HG03565 (cell line): ENCODE results near the gene OXNAD1.
A peak's percentile ranks its signal among the peaks of the same experiment; 100 is the strongest.

ENCODE experiments used
- ATAC-seq: cut with Tn5 transposase; IDR thresholded peaks from one replicate; pipeline ENCODE4 v1.9.1; 2021; ENCODE audit warnings: mild to moderate bottlenecking, moderate library complexity; ENCODE audit not compliant: unreplicated experiment

Gene OXNAD1

DNA sequence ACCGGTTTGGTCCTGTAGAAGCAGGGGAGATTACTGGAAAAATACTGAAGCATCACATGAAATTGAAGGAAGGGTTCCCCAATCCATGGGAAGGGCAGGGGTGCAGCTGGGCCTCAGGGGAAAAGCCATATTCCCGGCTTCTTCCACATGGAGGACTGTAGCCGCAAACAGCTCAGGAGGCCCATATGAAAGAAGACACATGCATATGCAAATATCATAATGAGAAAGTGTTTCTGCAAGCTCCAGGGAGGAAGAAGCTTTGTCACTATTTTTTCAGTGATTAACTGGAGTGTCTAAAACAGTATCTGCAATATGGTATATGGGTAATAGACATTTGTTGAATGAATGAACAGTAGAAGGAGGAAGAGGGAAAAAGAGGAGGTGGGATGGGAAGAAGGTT is 19.4 kb upstream of the OXNAD1 start:
- ATAC-seq: no peak

DNA sequence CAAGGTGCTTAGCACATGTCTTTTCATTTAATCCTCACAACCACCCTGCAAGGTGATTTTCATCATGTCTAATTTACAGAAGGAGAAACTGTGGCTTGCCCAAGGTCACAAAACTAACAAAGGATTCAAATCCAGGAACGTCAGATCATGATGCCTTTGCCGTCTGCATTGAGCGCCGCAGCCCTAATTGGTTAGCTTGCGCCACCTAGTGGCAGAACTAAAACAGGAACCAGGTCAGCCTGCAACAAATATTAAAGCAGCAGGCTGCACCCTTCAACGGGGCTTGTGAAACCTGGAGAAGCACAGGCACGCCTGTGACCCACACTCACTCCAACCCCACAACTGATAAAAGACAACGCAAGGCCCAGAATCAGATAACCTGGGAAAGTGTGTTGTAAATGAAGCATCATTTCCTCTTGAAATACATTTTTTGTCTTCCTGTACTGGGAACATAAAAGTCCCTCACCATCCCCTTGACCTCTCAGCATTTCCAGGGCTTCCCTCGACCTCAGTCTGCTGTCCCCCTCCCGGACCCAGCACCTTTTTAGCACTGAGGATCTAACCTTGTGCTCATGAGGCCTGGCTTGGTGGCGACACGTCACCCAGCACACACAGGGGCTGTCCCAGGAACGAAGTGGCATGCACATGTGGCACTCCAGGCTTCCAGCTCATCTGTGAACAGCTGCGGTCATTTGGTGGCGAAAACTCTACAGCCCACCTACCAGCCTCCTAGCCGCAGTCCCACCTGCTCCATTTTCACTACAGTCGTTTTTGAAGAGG is 17.5 kb upstream of the OXNAD1 start:
- ATAC-seq: peak; percentile 84

DNA sequence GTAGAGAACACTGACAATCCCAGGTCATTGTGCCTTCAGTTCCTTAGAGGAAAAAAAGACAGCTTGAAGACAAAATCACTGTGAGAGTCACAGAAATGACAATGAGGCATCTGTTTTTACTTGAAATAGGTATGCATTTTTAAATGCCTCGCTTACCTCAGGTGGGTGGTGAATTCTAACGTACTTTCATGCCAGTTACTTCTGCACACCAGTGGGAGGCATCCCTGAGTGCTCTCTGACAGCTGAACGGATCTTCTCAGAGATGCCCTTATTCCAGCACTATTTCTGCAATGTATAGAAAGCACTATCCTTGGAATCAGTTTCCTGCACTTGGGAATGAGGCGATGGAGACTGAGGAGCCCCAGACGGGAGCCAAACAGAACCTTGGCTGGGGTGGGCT is 16.5 kb upstream of the OXNAD1 start:
- no peak for ATAC-seq

DNA sequence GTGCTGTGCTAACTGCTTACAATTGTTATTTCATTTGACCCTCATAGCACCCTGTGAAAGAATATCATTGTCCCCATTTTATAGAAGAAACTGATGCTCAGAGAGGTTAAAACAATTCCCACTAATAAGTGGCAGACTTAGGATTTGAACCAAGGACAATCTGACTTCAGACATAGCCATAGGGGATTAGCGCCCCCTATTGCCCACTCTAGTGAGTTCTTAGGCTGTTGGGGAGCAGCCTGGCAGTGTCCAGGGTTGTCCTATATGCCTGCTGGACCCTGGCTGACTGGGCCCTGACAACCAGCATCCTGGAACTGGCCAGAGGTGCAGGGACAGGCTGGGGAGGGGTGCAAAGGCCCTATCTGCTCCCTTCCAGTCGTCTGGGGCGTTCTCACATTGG is 15.7 kb upstream of the OXNAD1 start:
- no peak for ATAC-seq

DNA sequence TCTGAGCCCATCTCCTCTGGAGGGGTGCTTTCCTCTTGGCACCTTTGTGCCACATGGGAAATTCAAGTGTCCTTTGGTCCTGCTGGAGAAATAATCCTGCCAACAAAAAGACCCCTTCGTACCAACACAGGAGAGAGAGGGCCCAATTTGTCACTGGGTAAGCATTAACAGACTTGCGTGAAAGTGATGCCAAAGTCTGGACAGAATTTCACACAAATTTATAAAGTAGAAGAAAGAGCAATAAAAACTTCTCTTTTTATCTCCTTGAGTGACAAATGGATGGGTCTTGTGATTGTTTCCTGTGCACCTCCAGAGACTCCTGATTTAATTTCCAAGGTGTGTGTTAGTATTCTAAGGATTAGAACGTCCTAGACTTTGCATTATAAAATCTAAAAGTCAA is 15.1 kb upstream of the OXNAD1 start:
- ATAC-seq: no peak

DNA sequence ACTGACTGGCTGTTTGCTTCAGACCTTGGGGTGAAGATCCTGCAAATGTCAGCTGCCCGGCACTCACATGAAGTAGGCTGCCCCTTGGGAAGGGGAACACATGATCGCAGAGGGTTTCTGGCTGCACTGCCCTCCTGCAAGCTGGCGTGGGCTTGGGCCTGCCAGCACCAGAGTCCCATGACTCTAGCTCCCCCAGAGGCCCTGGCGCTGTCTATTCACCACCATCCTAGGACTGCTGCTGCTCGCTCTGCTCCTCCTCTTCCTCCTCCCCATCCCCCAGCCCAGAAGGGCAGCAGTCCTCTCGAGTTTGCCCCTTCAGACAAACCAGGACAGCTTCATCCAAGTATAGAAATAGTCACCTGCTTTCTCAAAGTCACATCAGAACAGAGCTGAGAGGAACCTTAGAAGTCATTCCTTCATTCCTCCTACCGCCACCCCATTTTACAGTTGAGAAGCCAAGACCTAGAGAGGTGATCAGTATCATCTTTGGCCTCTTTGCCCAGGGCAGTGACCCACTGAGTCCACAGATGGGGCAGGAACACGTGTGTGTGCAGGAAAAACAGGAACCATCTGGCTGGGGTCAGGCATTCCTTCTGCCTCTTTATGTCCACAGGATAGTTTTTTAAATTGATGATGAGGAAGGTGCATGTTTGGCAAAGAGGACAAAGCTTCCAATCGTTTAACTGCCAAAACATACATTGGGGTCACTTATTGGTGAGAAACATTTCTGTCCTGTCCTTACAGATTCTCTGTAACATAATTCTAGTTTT is 13.5 kb upstream of the OXNAD1 start:
- no peak for ATAC-seq

DNA sequence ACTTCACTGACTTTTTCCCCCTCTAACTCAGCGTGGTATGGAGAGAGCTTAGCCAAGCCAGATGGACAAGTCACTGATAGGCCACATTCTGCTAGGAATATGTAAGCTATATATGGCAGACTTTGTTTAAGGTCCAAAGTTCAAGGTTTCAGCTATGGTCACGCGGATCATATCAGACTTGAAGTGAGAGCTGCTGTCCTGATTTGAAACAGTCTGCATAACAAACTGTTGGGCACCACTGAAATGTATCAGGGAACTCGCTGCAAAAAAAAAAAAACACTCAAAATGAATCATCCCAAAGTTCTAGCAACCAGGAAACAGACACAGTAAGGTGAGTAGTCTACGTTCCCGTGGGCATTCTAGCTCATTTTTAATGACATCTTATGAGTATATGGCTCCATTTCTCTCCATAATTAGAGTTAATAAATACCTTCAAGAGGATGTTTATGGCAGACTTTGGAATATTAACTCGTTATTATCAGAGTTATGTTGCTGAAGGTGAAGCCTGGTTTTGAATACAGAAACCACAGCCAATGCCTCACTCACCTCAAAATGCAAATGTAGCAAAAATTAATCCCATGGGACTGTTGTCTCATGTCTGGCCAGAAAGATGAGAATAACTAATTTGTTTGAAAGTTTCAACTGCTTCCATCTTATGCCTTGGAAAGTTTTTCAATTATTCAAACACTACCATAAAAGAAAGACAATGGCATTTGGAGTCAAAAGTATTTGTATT is 12.6 kb upstream of the OXNAD1 start:
- ATAC-seq: no peak

DNA sequence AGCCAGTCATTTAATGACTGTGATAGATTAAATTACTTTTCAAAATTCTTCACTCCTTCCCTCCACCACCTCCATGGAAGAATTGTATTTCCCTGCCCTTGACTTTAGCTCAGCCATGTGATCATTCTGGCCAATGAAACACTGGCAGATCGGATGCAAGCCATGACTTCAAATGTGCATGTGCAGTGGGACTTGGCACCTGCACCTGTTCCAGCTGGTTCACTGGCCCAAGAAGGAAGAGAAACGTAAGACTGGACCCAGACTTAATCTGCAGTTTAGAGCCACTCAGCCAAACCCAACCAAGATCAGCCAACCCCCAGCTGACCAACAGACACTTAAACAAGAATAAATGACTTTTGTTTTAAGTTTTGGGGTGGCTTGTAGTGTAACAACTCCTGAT is 12.0 kb upstream of the OXNAD1 start:
- ATAC-seq: no peak

DNA sequence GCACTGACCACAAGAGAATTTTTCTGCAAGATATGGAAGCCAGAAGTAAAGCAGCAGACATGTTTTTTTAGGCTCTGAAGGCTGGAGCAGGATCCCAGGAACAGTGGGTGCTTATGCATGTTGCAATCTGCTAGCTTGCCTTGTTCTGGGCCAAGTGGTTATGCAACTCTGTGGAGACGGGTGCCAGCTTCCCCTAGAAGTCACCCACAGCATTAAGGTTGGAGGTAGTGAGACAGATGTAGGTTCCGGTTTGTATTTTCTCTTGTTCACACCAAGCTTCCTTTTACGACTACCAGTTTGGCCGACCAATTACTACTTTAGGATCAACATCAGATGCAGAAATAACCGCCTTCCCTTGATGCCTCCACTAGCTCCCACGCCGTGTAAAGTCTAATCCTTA is 11.4 kb upstream of the OXNAD1 start:
- no peak for ATAC-seq

DNA sequence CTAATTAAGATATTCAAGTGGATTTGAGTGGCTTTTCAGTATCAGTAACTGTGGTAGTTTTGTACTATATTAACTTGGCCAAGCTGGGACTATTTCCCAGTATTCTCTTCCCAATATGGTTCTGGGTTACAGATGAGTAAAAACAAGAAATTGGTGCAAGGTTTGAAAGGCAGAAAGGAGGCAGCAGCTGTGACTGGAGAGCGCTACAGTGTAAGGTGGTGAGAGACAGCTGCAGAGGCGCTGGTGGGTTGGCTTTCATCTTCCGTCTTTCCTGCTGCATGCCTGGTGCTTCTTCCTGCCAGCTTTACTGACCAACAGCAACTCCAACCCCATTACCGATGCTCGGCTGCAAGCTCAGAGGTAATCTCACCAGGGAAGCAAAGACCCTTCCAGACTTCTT is 10.1 kb upstream of the OXNAD1 start:
- no peak for ATAC-seq

DNA sequence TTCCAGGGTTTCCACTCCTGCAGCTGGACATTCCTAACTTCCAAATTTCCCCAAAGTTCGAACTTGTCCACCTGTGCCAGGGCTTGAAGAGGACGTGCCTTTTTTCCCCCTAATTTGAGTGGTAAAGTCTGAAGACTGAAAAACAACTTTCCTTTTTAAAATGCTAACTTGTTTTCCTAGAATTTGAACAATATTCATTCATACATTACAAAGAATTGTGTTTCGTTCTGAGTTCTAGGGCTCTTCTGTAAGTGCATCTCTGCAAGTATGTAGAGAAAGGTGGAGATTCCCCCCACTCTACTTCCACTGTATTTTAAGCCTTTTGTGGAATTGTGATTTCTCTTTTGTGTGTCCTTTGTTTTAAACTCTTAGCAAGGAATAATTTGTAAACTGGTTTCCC is 9.7 kb upstream of the OXNAD1 start:
- ATAC-seq: no peak

DNA sequence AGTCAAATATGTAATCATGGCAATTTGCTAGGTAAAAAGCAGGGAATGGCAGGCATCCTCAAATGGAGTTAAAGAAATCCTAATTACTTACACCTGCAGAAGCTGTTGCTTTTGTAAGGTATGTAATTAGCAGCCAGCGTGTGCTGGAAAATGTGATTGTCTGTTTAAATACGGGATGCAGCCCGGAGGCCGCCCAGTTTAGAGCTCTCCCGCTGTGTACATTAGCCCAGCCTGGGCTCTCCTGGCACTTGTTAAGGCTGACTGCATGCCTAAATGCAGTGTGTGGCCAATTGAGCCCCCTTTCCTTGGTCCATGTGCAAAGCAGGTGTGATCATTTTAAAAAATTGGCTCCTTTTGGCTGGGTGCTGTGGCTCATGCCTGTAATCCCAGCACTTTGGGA is 9.3 kb upstream of the OXNAD1 start:
- no peak for ATAC-seq

DNA sequence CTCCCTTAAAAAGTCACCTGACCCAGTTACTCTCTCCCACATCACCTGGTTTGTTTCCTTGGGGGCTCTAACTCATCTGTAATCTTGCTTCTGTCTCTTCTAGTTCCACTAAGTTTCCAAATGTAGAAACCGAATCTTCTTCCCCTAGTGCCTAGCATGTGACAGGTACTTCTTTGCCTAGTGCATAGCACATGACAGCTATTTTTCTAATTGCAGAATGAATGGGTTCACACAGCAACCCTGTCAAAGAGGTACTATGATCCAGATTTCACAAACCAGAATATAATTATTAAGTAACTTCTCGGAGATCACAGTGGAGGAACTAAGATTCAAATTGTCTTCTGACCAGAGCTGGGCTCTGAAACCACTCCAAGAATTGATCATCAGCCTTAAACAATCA is 7.7 kb upstream of the OXNAD1 start:
- ATAC-seq: no peak

DNA sequence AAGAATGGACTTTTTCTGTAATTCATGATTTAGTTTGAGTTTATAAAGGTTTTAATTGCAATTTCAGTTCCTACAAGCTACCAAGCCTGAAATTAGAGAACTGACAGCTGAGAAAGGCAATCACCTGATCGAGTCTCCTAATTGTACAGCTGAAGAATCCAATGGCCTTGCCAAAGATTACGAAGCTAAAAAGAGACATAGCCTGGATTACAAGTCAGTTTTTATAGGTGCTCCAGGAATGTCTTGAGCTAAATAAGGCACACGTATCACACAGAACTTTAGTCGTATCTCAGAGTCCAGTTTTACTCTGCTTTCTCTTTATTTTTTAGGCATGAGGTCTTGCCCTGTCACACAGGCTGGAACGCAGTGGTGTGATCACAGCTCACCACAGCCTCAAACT is 6.8 kb upstream of the OXNAD1 start:
- ATAC-seq: no peak

DNA sequence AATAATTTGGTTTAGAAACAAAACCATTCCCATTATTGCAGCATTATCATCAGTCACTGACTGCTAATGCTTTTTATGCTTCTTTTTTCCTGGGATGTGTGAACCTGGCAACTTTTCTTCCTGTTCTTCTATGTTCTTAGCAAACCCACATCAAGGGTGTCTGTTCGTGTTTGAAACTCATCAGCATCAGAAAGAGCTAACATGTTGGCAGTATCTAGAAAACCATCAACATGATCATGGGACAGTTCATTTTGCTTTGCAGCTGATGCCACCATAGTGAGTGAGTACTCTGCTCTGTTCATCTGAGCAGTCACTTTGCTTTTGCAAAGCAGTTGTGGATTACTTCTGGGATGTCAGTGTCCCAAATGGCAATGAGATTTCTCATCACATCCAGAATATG is 6.1 kb upstream of the OXNAD1 start:
- ATAC-seq: no peak

DNA sequence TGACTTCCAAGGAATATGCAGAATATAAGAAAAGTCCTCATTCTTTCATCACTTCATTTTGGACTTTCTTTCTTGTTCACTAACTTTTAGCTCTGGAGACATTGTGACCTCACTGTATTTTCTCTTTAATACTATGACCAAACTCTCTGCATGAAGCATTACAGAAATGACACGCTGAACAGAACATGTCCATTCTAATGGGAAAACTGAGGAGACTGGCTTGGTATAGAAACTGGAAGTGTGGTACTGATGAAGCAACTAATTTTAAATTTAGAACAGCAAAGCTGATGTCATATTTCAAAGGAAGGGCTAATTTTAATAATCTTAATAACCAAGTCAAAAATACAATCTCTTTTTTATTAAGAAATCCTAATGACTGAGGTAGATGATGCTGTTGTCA is 5.0 kb upstream of the OXNAD1 start:
- no peak for ATAC-seq

DNA sequence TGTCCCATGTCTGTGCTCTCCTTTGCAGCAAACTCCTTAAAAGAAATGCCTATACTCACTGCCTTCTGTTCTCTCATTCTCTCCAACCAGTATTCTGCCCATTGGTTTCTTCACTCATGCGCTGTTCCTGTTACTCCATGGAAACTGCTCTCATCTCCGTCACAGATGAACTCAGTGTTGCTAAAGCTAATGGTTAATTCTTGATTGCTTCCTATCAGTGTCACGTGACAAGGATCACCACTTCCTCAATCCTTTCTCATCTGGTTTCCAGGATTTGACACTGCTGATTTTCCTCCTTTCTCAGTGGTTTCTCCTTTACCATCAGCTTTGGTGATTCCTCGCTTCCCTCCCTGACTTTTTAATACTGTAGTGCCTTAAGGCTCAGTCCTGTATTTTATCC is 2.8 kb upstream of the OXNAD1 start:
- ATAC-seq: no peak

DNA sequence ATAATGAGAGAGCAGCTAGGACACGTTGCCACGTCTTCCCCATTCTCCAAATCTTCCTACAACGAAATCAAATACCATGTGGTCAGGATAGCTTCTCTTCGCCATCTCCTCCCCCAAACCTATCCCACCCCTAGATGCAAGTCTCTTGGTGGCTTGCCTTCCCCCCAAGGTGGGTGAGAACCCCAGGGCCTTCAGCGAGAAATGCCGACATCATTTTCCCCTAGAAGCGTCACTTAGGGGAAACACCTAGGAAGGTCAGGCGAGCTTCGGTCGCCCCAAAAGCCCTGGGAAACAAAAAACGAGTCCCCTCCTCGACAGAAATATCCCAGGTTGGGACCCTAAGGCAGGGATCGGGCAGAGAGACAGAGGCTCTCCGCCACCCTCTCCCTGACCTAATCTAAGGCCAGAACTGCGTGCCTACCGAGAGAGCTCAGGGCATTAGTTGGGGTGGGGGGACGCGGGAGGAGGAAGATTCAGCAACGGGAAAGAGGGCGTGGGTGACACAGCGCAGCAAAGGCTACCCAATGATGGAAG is 771 bp upstream of the OXNAD1 start:
- ATAC-seq: peak; percentile 0

DNA sequence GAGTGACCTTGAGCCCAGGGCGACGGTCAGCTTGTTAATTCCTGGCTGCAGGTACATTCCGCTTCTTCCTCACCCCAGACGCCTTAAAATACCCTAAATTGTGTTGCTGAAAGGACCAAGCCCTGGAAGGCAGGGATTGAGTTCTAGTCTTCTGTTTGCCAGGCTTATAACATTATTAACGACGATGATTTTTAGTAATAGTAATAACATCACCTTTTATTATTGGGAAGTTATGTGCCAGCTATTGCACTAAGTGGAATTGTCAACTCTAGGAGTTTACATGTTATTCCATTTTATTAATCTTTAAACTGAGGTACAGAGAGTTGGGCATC is 409 bp downstream of the OXNAD1 start:
- no peak for ATAC-seq

DNA sequence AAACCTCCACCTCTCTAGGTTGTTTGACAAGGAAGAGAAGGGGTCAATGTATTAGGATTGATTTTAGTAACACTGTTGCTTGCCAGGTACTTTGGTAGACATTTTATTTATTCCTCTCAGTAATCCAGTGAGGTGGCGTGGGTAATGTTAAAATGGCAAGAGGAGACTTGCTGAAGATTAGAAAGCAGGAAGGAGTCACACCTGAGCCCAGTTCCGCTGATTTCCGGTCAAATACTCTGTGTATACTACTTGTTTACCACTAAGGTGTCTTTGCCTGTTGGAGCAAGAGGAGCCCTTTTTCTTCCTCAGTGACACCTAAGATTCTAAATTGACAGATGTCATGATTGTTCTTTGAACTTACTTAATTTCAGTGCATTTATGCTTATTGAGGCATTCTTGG is 1.7 kb downstream of the OXNAD1 start:
- no peak for ATAC-seq

DNA sequence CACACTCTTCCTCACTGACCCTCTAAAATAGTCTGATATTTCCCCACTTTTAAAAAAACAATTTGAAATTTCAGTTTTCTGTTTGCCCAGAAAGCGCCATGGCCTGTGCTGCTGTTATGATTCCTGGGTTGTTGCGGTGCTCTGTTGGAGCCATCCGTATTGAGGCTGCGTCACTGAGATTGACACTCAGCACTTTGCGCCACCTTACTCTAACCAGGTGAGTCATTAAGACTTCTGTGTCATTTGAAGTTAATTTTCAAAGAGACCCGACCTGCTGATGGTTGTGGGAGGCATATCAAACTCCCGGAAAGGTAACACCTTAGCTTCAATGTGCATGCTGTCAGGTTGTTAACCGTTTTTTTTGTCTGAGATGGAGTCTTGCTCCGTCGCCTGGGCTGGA is 5.8 kb downstream of the OXNAD1 start:
- no peak for ATAC-seq

DNA sequence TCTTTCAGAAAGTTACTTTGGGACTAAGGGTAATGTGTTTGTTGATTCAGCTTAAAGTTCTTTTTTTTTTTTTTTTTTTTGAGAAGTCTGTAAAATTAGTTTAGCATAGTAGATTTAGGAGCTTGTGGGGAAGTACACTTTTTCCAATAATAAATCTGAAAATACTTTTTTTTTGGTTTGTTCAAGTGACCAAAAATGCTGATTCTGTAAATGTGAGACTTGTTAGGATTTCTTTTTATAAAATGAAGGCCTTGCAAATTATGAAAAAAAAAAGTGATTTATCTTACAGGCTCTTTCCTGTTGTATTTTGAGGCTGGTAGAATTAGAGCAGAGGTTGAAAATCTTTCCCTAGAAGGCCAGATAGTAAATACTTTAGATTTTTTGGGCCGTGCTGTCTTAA is 7.6 kb downstream of the OXNAD1 start:
- no peak for ATAC-seq
